ENCODE results near the gene LRRC8C.

- TF ChIP-seq, protein P1, sequence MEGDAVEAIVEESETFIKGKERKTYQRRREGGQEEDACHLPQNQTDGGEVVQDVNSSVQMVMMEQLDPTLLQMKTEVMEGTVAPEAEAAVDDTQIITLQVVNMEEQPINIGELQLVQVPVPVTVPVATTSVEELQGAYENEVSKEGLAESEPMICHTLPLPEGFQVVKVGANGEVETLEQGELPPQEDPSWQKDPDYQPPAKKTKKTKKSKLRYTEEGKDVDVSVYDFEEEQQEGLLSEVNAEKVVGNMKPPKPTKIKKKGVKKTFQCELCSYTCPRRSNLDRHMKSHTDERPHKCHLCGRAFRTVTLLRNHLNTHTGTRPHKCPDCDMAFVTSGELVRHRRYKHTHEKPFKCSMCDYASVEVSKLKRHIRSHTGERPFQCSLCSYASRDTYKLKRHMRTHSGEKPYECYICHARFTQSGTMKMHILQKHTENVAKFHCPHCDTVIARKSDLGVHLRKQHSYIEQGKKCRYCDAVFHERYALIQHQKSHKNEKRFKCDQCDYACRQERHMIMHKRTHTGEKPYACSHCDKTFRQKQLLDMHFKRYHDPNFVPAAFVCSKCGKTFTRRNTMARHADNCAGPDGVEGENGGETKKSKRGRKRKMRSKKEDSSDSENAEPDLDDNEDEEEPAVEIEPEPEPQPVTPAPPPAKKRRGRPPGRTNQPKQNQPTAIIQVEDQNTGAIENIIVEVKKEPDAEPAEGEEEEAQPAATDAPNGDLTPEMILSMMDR (IDR thresholded peaks at IDR 0.05; ENCODE audit: low read length) = no peak
- TF ChIP-seq EZH2 (IDR thresholded peaks at IDR 0.05; ENCODE audit: borderline replicate concordance, low read length) = no peak
Measured at GRCh38 chr1:89715677-89716076, 82.8 kb downstream of the LRRC8C start.

Data from OCI-LY1 (cell line).